C4-2B (cell line): Measurements from ENCODE around the gene MYO6.

ENCODE experiments used
- CTCF ChIP-seq: fragments of 450-650 bp; conservative IDR thresholded peaks from 2 replicates; pipeline ENCODE4 v1.5.1; 2017; ENCODE audit warnings: mild to moderate bottlenecking
- ZFX ChIP-seq: fragments of 450-650 bp; IDR thresholded peaks from 2 replicates; pipeline ENCODE4 v1.6.1; 2017

- TF ChIP-seq CTCF (no peak), ZFX (no peak)
These were observed 182.1 kb downstream of the MYO6 start for GRCh38 chr6:75931011-75931680.
